HG02610 (cell line): ENCODE results near the gene ACAD11.
"Not testable (repeated sequence)": the region's sequence is repeated elsewhere in the genome, so short reads cannot be mapped to it uniquely, and the experiment has no call there.

Source experiments
- ATAC-seq: cut with Tn5 transposase; IDR thresholded peaks from one replicate; pipeline ENCODE4 v1.9.1; 2021; ENCODE audit warnings: mild to moderate bottlenecking, moderate library complexity; ENCODE audit not compliant: unreplicated experiment

Gene ACAD11

DNA sequence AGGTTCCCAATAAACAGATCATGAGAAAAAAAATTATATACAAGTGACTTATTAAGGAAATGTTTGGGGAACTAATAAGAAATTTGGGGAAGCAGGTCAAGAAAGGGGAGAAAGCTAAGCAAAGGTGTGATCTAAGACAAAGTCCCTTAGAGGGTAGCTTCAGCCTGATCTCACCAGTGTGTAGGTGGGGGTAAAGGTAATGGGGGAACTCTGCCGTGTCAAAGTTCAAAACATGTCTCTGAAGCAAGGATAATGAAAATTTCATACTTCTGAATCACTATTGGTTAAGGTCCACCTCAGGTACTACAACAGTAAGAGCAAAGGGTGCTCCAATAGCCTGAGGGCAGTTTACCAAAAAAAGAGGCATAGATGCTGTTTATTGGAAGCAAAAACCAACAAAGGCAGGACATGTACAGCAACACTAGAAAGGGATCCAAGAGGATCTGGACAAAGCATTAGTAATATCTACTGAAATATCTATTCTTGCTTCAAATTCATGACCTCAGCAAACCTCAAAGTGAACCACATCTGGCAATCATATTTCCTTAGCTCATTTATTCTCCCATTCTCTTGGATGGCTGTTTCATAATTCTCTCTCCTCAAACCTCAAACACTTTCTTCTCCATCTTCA lies 6.9 kb downstream of the ACAD11 start:
- no peak for ATAC-seq

DNA sequence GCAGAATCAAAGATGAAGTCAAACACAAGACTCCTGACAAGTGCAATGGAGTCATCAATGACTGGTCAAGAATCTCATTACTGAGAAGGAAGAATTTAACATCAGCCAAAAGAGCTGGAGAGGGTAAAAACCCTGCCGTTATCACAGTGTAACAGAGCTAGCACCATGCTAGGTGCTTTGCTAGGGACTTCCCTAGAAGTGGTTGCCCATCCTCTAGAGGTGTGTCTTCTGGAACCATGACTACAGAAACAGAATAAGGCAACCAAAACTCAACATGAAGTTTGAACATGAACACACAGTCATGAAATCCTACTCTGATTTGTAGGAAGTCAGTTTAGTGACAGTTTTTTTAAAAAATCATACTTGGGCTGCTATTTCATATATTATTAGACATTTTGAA lies 9.5 kb downstream of the ACAD11 start:
- peak; percentile 36 for ATAC-seq

DNA sequence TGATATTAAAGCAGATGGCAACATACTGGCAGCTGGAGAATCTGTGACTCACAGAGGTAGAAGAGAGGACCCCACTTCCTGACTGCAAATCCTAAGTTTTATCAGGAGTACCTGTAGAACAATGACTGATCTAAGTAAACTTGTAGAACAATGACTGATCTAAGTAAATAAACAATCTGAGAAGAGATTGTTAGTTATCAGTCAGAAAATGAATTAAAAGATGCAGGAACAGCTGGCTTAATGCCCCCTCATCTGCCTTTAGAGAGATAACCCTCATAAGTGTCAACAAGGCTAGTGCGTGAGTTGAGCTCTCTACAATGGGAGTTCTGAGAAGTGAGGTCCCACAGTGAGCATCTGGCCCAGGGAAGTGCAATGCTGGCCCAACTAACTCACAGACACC lies 14.6 kb downstream of the ACAD11 start:
- no peak for ATAC-seq

DNA sequence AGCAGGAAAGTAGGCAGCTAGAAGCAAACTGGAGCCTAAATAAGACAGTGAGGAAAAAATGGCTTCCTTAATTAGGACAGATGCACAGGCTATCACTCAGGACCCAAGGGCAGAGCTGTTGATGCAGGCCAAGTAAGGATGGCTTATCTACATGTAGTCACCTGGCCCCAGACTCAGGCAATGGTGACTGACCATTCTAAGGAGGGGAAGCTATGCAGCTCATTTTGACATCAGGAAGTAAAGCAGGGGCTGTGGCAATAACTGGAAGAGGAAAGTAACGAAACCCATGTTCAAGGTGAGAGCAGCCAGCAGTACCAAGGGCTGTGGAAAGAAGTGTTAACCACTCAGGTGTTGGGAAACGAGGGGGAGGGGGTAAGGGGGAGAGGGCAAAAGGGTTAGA lies 16.2 kb downstream of the ACAD11 start:
- no peak for ATAC-seq

DNA sequence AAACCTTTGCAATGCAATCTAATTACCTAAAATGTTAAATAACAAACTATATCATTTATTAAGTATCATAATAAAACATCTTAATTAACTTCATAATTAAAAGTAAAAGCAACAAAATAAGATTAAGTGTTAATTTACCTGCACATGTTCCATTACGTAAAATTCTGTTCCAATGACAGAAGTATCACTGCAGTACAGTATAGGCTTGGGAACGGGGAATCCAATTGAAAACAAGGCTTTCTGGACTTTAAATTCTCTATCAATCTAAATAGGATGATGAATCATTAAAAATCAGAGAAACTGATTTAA lies 17.1 kb downstream of the ACAD11 start:
- ATAC-seq: no peak

DNA sequence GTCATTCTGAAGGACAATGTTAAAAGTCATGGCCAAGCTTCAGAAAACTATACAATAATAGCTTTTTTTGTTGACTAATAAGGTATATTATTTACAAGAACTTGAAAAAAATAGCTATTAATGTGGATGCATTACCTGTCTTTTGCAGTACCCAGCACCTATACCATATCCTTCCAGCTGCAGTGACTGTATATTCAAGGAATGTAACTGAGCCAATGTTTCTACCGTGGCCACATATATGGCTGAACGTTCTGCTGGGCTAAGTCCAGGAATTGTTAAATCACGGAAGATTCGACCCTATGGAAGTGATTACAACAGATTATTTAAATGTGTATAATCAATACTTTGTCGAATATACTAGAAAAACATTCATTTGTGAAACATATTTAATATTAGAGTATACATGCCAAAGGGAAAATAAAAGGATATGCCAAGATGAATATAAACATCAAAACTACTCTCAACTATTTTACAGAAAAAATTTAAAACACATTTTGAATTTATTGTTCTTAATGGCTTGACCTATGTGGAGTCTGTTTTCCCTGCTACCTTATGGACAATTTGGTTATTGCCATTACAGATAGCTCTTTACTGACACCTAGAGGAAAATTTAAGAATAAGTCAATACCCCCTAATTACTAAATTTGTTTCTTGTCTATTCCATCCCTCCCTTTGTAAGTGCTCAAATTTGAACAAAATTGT lies 17.6 kb downstream of the ACAD11 start:
- ATAC-seq: no peak

DNA sequence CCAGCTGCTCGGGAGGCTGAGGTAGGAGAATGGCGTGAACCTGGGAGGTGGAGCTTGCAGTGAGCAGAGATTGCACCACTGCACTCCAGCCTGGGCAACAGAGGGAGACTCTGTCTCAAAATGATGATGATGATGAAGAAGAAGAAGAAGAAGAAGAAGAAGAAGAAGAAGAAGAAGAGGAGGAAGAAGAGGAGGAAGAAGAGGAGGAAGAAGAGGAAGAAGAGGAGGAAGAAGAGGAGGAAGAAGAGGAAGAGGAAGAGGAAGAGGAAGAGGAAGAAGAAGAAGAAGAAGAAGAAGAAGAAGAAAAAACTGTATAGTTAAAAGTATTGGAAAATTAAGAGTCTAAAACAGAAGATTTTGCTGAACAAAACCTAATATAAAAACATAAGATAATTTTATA lies 18.2 kb downstream of the ACAD11 start:
- not testable (repeated sequence) for ATAC-seq

DNA sequence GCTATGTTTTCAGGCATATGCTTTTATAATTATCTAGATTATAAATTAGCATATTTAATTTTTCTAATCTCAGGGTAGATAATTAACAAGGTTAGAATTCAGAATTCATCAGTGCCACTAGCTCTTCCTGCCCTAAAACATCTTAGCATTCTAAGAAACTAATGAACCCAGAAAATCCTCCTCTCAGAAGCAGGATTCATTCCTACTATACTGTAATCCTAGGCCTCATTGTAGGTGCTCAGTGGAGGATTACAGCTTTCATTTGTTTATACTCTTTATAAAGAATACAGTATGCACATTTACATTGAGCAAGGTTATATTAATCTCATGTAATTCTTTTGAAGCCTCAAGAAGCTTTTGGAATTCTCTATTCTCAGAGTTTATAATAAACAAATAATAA lies 20.9 kb downstream of the ACAD11 start:
- no peak for ATAC-seq

DNA sequence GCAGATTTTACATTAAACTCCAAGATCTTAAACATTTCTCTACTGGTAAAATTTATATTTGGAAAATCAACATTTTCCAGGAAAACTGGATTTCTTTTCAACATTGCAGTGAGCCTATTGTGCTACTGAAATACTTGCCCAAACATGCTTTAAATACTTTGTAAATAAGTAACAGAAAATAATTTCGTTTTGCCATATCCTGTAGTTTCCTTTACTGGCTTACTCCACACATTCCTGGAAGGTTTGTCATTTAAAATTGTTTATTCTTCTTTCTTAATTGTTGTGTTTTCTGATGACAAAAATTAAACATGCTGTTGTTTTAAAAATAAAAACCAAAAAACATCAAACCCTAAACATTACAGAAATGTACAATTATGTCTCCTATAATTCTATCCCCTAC lies 22.0 kb downstream of the ACAD11 start:
- ATAC-seq: no peak

DNA sequence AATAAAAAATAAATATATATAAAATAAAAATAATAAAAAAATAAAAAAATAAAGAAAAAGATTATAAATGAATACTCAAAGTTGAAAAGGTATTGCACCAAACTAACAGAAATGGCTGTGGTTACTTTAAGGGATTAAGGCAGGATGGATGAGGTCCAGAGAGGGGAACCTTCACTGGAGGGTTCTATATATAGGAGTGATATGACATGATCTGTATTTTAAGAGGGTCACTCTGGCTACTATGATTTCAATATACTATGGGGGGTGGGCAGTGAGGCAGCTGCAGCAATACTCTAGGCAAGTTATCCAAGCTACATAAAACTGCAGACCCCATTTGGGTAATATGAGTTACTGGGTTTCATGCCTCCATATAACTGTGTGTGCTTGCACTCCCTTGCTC lies 24.6 kb downstream of the ACAD11 start:
- ATAC-seq: no peak

DNA sequence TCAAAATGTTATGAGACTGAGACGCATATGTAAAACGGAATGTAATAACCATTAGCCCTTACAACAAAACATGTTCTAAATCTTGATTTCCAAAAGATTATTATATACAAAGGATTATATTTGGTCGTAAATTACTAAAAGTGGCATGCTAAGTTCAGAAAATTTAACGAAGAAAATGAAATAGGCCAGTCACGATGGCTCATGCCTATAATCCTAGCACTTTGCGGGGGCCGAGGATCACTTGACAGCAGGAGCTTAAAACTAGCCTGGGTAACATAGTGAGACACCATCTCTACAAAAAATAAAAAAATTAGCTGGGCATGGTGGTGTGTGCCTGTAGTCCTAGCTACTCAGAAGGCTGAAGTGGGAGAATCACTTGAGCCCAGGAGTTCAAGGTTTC lies 29.0 kb downstream of the ACAD11 start:
- ATAC-seq: no peak

DNA sequence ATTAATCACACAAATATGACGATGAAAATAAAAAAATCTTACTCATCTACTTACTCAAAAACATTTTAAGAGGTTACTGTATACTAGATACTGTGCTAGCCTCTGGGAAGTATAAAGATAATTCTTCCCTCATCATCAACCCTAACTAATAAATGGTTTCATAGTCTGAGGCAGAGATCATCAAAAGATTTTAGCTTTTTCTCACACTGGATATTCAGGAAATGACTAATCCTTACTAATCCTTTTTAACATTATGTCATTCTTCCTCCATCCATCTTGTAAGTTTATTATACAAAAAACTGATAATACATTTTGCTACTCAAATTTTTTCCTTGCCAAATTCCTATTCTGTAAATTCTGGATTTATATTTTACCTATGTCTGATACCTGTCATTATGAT lies 29.7 kb downstream of the ACAD11 start:
- ATAC-seq: no peak

DNA sequence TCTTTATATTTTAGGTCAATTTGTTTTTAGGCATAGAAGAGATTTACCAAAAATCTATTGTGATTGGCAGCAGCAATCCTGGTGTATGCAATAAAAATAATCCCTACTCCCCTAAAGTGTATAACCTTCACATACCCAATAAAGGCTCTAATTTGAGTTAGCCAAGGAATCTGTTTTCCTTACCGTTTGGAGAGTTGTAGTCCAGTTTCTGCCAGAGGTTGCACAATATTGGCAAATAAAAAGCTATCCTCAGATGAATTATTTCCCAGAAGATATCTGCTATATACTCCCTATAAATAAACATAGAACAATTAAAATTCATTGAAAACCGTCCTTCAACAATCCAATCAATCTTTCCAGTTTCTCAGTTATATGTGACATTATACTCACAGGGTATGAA lies 31.5 kb downstream of the ACAD11 start:
- ATAC-seq: no peak

DNA sequence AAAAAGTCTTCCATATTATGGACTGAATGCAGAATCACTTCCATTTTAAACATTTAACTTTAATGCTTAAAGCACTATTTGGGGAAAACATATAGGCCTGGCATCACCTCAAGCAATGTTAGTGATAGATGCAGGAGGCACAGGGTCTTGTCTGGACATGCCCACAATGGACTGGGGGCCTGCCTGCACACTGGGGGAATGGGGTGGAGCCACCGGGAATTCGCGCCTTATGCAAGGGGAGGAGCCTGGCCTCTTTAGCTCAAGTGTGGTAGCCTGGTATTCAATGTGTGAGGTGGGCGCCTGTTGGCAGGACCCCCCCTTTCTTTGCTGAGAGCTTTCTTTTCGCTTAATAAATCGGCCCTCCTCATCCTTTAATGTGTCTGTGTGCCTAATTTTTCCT lies 32.7 kb downstream of the ACAD11 start:
- ATAC-seq: no peak

DNA sequence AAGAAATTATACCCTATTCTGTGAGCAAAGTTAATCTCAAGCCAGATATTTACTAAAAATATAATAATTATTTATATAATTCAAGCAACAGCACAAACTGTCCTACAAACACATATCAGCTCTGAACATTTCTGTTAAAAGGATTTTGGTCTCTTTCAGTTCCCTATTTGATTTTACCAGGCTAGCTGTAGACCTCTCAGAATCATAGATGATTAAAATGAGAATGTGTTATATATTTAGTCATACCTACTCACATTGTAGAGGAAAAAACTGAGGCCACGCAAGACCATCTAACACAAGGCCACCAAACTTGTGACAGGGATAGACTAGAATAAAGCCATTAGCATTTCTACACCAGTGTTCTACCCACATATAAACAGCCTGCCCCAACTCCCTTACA lies 34.0 kb downstream of the ACAD11 start:
- peak; percentile 85 for ATAC-seq

DNA sequence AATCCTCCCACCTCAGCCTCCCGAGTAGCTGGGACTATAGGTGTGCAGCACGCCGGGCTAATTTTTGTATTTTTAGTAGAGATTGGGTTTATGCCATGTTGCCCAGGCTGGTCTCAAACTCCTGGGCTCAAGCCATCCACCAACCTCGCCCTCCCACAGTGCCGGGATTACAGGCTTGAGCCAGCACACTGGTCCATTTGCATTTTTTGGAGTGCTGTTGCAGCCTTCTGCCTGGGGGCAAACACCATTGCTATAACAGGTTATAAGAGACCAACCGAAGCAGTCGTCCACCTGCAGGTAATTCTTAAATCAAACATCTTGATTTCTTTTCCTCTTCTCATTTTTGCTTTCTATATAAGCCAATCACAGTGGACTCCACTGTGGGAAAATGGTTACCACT lies 34.8 kb downstream of the ACAD11 start:
- ATAC-seq: no peak

DNA sequence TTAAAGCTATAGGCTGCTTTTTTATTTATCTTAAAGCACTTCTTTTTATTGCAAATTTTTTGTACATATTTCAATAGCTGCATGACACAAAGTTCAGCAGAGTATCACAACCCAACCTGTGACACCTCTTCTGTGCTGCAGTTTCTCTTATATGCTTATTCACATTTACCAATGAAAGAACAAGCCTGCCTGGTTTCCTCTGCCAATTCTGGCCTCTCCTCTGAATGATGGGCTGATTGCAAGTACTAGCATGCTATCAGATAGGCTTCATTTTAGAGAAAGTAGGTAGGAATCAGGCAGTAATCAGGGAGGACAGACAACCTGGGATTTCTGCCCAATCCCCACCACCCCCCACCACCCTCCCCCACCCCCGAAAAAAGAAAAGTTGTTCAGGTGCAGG lies 36.0 kb downstream of the ACAD11 start:
- no peak for ATAC-seq

DNA sequence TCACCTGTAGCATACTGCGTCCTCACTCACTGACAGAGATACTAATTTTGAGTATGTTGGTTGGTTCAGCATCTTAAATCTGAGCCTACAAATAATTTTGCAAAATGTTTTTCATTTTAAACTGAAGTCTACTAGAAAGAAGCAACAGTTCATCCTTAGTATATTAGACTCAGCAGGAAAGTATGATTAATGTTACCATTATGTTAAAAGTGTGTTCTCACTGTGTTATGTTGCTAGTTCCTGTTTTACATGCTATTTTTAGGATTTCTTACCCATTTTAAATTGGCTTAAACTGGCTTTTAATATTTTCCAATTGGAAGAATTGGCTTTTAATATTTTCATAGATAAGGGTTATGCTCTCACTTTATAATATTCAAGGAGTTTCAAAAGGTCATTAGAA lies 36.8 kb downstream of the ACAD11 start:
- no peak for ATAC-seq

DNA sequence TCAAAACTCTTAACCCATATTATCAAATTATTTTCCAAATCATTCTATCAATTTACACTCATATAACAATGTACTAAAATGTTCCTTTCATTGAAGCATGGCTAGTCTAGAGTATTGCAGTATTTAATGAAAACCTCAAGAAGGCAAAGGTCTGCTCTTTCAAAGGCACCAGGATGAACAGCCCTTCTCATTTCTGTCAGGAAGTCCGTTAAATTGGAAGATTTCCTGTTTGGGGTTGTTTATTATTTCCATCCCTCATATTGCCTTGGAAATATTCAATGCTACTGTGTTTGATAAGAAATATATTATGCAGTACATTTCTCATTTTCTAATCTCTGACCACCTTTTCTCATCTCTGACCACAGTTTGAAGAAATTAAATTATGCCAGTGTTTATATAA lies 37.5 kb downstream of the ACAD11 start:
- ATAC-seq: no peak

DNA sequence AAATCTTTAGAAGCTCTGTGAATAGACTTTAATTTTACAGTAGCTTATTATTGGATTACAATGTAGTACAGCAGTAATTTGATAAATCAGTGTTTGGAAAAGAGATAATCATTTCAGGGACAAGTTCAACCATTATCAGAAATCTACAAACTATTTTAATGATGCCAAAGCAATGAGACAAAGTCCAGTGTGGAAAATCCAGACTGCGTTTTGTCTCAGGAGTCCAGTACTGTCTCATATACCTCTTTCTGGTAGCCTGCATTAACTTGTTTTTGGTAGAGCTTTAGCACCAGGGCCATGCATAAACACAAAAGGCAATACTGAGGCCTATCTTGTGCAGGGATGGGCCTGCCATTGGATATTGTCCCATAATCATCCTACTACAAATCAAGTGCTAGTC lies 42.8 kb downstream of the ACAD11 start:
- ATAC-seq: no peak

DNA sequence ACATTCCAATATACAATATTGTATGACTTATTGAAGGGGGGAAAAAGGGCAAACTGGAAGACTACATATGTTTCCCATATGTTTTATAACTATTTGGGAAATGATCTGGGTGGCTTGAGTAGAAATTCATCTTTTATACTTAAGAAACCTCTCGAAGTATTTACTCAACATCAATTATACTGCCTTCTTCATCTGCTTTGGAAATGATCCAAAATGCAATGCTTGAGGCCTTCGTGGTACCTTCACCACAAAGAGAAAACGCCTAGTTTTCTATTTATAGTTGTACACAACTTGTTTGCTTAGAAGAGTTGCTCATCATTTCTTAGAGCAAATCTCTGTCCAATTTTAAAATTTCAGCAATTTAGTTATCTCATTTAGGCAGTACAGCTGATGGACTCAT lies 43.7 kb downstream of the ACAD11 start:
- ATAC-seq: no peak

DNA sequence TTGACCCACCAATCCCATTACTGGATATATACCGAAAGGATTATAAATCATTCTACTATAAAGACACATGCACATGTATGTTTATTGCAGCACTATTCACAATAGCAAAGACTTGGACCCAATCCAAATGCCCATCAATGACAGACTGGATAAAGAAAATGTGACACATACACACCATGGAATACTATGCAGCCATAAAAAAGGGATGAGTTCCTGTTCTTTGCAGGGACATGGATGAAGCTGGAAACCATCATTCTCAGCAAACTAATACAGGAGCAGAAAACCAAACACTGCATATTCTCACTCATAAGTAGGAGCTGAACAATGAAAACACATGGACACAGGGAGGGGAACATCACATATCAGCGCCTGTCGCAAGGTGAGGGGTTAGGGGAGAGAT lies 44.3 kb downstream of the ACAD11 start:
- not testable (repeated sequence) for ATAC-seq

DNA sequence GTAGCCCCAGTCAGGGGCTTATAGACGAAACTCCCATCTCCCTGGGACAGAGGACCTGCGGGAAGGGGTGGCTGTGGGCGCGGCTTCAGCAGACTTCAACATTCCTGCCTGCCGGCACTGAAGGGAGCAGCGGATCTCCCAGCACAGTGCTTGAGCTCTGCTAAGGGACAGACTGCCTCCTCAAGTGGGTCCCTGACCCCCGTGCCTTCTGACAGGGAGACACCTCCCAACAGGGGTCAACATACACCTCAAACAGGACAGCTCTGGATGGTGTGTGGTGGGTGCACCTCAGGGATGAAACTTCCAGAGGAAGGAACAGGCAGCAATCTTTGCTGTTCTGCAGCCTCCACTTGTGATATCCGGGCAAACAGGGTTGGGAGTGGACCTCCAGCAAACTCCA lies 53.0 kb downstream of the ACAD11 start:
- not testable (repeated sequence) for ATAC-seq
